Mammary epithelial cell (primary cell): ENCODE results near the gene PANK3.

Source experiments
- CTCF ChIP-seq, 2 donors: IDR thresholded peaks in 1 of 2; conservative IDR thresholded peaks in 1 of 2; 2 replicates each; pipeline ENCODE4 v1.5.1; 2011 to 2012; ENCODE audit warnings: inconsistent platforms in 2 of 2, low read length in 2 of 2, mild to moderate bottlenecking in 2 of 2, control low read depth in 1 of 2, low read depth in 1 of 2; ENCODE audit not compliant: insufficient read depth in 1 of 2; ENCODE audit errors: extremely low read depth in 1 of 2
- EZH2 ChIP-seq: IDR thresholded peaks from 2 replicates; pipeline ENCODE4 v1.6.1; 2012; ENCODE audit warnings: low read length, inconsistent platforms, borderline replicate concordance

DNA sequence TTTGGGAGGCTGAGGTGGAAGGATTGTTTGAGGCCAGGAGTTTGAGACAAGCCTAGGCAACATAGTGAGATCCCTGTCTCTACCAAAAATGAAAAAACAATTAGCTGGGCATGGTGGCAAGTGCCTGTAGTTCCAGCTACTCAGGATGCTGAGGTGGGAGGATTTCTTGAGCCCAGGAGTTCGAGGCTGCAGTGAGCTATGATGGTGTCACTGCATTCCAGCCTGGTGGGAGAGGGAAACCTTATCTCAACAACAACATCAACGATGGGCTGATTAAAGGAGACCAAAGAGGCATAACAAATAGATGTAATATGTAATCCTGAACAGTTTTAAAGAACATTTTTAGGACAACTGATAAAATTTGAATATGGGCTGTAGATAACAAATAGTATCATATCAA lies 34.2 kb upstream of the PANK3 start:
- TF ChIP-seq CTCF (conservative IDR thresholded peaks at IDR 0.05 in 1 of 2, IDR thresholded peaks at IDR 0.05 in 1 of 2; ENCODE audit: extremely low read depth in 1 of 2, insufficient read depth in 1 of 2, low read depth in 1 of 2, low read length in 2 of 2) (no peak), EZH2 (no peak)
